Ovary (tissue), 3 donors: ENCODE results near the gene CRACDL.

Source experiments
- POLR2A ChIP-seq: fragments of 450-650 bp; IDR thresholded peaks from one replicate; pipeline ENCODE4 v1.6.1; 2017; ENCODE audit warnings: antibody characterized with exemption, mild to moderate bottlenecking, moderate library complexity
- TF ChIP-seq, protein P1 (sequence below), 3 donors: fragments of 450-650 bp in 2 of 3; fragments of 200-600 bp in 1 of 3; IDR thresholded peaks; one replicate each; pipeline versions ENCODE4 v1.5.1 to v1.8.0; 2016 to 2022; ENCODE audit warnings: antibody characterized with exemption in 3 of 3, mild to moderate bottlenecking in 1 of 3
- donor health status: DM: no; HTN: no; CAD: no.

DNA sequence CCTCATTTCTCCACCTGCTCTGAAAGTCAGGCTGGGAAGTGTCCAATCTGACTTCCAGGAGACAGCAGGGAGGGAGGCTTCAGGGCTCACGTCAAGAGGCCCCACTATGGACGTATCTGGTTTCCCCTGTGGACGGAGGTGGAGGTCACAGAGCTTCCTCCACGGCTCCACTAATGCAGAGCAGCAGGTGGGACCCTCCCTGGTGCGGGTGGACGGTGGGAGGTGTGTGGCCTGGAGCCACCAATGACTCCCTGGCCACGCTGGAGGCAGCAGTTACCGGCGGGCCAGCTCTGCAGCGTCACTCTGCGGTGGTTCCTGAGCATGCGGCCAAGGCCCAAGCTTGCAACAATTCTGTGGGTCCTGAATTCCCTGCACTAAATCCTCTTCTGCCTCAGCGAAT lies 9.0 kb downstream of the CRACDL start:
- no peak for TF ChIP-seq POLR2A
- TF ChIP-seq, protein P1, sequence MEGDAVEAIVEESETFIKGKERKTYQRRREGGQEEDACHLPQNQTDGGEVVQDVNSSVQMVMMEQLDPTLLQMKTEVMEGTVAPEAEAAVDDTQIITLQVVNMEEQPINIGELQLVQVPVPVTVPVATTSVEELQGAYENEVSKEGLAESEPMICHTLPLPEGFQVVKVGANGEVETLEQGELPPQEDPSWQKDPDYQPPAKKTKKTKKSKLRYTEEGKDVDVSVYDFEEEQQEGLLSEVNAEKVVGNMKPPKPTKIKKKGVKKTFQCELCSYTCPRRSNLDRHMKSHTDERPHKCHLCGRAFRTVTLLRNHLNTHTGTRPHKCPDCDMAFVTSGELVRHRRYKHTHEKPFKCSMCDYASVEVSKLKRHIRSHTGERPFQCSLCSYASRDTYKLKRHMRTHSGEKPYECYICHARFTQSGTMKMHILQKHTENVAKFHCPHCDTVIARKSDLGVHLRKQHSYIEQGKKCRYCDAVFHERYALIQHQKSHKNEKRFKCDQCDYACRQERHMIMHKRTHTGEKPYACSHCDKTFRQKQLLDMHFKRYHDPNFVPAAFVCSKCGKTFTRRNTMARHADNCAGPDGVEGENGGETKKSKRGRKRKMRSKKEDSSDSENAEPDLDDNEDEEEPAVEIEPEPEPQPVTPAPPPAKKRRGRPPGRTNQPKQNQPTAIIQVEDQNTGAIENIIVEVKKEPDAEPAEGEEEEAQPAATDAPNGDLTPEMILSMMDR (IDR thresholded peaks at IDR 0.05) = no peak
